ENCODE measurements around the gene C4orf50. TPM values are rescaled to one million over a fixed set of nuclear protein-coding genes. Genes with fewer than 3 reads are reported as not detected.
"Not testable (repeated sequence)": the region's sequence is repeated elsewhere in the genome, so short reads cannot be mapped to it uniquely, and the experiment has no call there.

Gene C4orf50
- total RNA-seq, 1 donor from 2014 or later = not detected

- Histone ChIP-seq H3K27ac (replicated peaks) (no peak overlapping the region), H3K27me3 (ENCODE audit: low read depth) (peaks cover 99% of the 10 kb centered on the region), H3K4me1 (no peaks in the 10 kb centered on the region), H3K9me3 (replicated peaks) (no peaks in the 10 kb centered on the region), H3K4me3 (no peak overlapping the region), H3K36me3 (no peaks in the 10 kb centered on the region)
- intact Hi-C loops (cut with micrococcal nuclease) = no loop called here
- no peak for TF ChIP-seq CTCF (IDR thresholded peaks at IDR 0.05; ENCODE audit: borderline replicate concordance)
- DNase-seq = no peak
Measured at GRCh38 chr4:5955856-5956255, 62.4 kb downstream of the C4orf50 start.

- Histone ChIP-seq H3K27ac (replicated peaks) (no peak overlapping the region), H3K4me3 (no peak overlapping the region), H3K27me3 (ENCODE audit: low read depth) (peaks cover 99% of the 10 kb centered on the region), H3K36me3 (no peaks in the 10 kb centered on the region), H3K9me3 (replicated peaks) (no peaks in the 10 kb centered on the region), H3K4me1 (no peaks in the 10 kb centered on the region)
- TF ChIP-seq CTCF (IDR thresholded peaks at IDR 0.05; ENCODE audit: borderline replicate concordance) = no peak
- intact Hi-C loops (cut with micrococcal nuclease) = no loop called here
- DNase-seq = no peak
Measured at GRCh38 chr4:5955201-5955821, 62.9 kb downstream of the C4orf50 start.

- Histone ChIP-seq H3K27ac (replicated peaks) (no peak overlapping the region), H3K27me3 (ENCODE audit: low read depth) (peaks cover 99% of the 10 kb centered on the region), H3K9me3 (replicated peaks) (no peaks in the 10 kb centered on the region), H3K4me3 (no peak overlapping the region), H3K36me3 (no peaks in the 10 kb centered on the region), H3K4me1 (no peaks in the 10 kb centered on the region)
- DNase-seq = no peak
- intact Hi-C loops (cut with micrococcal nuclease) = no loop called here
- TF ChIP-seq CTCF (IDR thresholded peaks at IDR 0.05; ENCODE audit: borderline replicate concordance) = no peak
Measured at GRCh38 chr4:5954056-5954760, 64.0 kb downstream of the C4orf50 start.

GRCh38 chr4:5952975-5953951, 65.0 kb downstream of the C4orf50 start:
- H3K4me1 ChIP-seq = no peaks in the 10 kb centered on the region
- peaks cover 98% of the 10 kb centered on the region for H3K27me3 ChIP-seq (ENCODE audit: low read depth)
- no peak for DNase-seq
- no peak overlapping the region for H3K4me3 ChIP-seq
- no peak for TF ChIP-seq CTCF (IDR thresholded peaks at IDR 0.05; ENCODE audit: borderline replicate concordance)
- H3K9me3 ChIP-seq (replicated peaks) = no peaks in the 10 kb centered on the region
- H3K27ac ChIP-seq (replicated peaks) = no peak overlapping the region
- intact Hi-C loops (cut with micrococcal nuclease) = no loop called here
- H3K36me3 ChIP-seq = no peaks in the 10 kb centered on the region

GRCh38 chr4:5952286-5952974, 65.8 kb downstream of the C4orf50 start:
- Histone ChIP-seq H3K4me1 (no peaks in the 10 kb centered on the region), H3K27me3 (ENCODE audit: low read depth) (peaks cover 98% of the 10 kb centered on the region), H3K9me3 (replicated peaks) (peaks cover 4% of the 10 kb centered on the region), H3K27ac (replicated peaks) (no peak overlapping the region), H3K36me3 (no peaks in the 10 kb centered on the region), H3K4me3 (no peak overlapping the region)
- TF ChIP-seq CTCF (IDR thresholded peaks at IDR 0.05; ENCODE audit: borderline replicate concordance) = no peak
- intact Hi-C loops (cut with micrococcal nuclease) = no loop called here
- no peak for DNase-seq

GRCh38 chr4:5946653-5947052, 71.6 kb downstream of the C4orf50 start:
- Histone ChIP-seq H3K9me3 (replicated peaks) (peaks cover 22% of the 10 kb centered on the region), H3K27me3 (ENCODE audit: low read depth) (peaks cover 97% of the 10 kb centered on the region)
- intact Hi-C loops (cut with micrococcal nuclease); H3K36me3 ChIP-seq; H3K4me3 ChIP-seq; DNase-seq; H3K27ac ChIP-seq (replicated peaks); H3K4me1 ChIP-seq: not testable (repeated sequence)

Measured in left ventricle myocardium inferior (tissue), 1 donor.